Measurements from ENCODE around the gene METTL21C.

Gene METTL21C

GRCh38 chr13:102682211-102682610 lies 12.6 kb downstream of the METTL21C start:
- TF ChIP-seq CTCF (IDR thresholded peaks at IDR 0.05; ENCODE audit: low read depth, low read length, missing control alignments), result no peak
- no peak for DNase-seq (ENCODE audit: extremely low read depth, low read depth)
- no peak overlapping the region for H3K4me3 ChIP-seq (replicated peaks; ENCODE audit: low read depth, low read length)

- no peak for DNase-seq (ENCODE audit: extremely low read depth, low read depth)
- no peak overlapping the region for H3K4me3 ChIP-seq (replicated peaks; ENCODE audit: low read depth, low read length)
Measured at GRCh38 chr13:102680842-102681740, 13.8 kb downstream of the METTL21C start.

GRCh38 chr13:102680133-102680717 lies 14.6 kb downstream of the METTL21C start:
- H3K4me3 ChIP-seq (replicated peaks; ENCODE audit: low read depth, low read length), result no peak overlapping the region
- TF ChIP-seq CTCF (IDR thresholded peaks at IDR 0.05; ENCODE audit: low read depth, low read length, missing control alignments), result no peak
- DNase-seq (ENCODE audit: extremely low read depth, low read depth), result no peak

More at GRCh38 chr13:102680842-102681740, 13.8 kb downstream of the METTL21C start:
- TF ChIP-seq CTCF (IDR thresholded peaks at IDR 0.05; ENCODE audit: low read depth, low read length, missing control alignments), result no peak

- DNase-seq (ENCODE audit: extremely low read depth, low read depth), result no peak
- H3K4me3 ChIP-seq (replicated peaks; ENCODE audit: low read depth, low read length), result no peak overlapping the region
- no peak for TF ChIP-seq CTCF (IDR thresholded peaks at IDR 0.05; ENCODE audit: low read depth, low read length, missing control alignments)
Measured at GRCh38 chr13:102679449-102680132, 15.3 kb downstream of the METTL21C start.

- no peak for DNase-seq (ENCODE audit: extremely low read depth, low read depth)
- no peak overlapping the region for H3K4me3 ChIP-seq (replicated peaks; ENCODE audit: low read depth, low read length)
- no peak for TF ChIP-seq CTCF (IDR thresholded peaks at IDR 0.05; ENCODE audit: low read depth, low read length, missing control alignments)
Measured at GRCh38 chr13:102678339-102679107, 16.3 kb downstream of the METTL21C start.

GRCh38 chr13:102677122-102677521 lies 17.7 kb downstream of the METTL21C start:
- no peak for DNase-seq (ENCODE audit: extremely low read depth, low read depth)
- no peak for TF ChIP-seq CTCF (IDR thresholded peaks at IDR 0.05; ENCODE audit: low read depth, low read length, missing control alignments)
- H3K4me3 ChIP-seq (replicated peaks; ENCODE audit: low read depth, low read length), result no peak overlapping the region

All from HFF-Myc (cell line).